SW 1271 (cell line): ENCODE results near the gene DDX20.

Source experiments
- DNase-seq, 2 experiments: peaks; one replicate each; lab custom pipeline; 2025; lab: John Stamatoyannopoulos, UW

The DDX20 gene

GRCh38 chr1:111755331-111756123 lies at the start of gene DDX20:
Gene DDX20, plus strand, starts transcription at chr1:111755901. Its CDS starts 24 bp downstream, at chr1:111755925.
- DNase-seq, result peak; percentile 78 to 88

GRCh38 chr1:111706921-111707320 lies 48.8 kb upstream of the DDX20 start:
- DNase-seq, result no peak

GRCh38 chr1:111707906-111708305 lies 47.8 kb upstream of the DDX20 start:
- DNase-seq, result no peak

- DNase-seq, result no peak
Measured at GRCh38 chr1:111709986-111710385, 45.7 kb upstream of the DDX20 start.

GRCh38 chr1:111716333-111716732 lies 39.4 kb upstream of the DDX20 start:
- no peak for DNase-seq

GRCh38 chr1:111717450-111717849 lies 38.3 kb upstream of the DDX20 start:
- no peak for DNase-seq

- no peak for DNase-seq
Measured at GRCh38 chr1:111719135-111719534, 36.6 kb upstream of the DDX20 start.

- DNase-seq, result no peak
Measured at GRCh38 chr1:111719674-111720132, 36.0 kb upstream of the DDX20 start.

- DNase-seq, result no peak
Measured at GRCh38 chr1:111720274-111720976, 35.3 kb upstream of the DDX20 start.

GRCh38 chr1:111720977-111721786 lies 34.5 kb upstream of the DDX20 start:
- DNase-seq, result no peak

GRCh38 chr1:111723091-111723806 lies 32.5 kb upstream of the DDX20 start:
- DNase-seq, result no peak

- DNase-seq, result no peak
Measured at GRCh38 chr1:111723871-111724270, 31.8 kb upstream of the DDX20 start.

- no peak for DNase-seq
Measured at GRCh38 chr1:111725192-111725591, 30.5 kb upstream of the DDX20 start.

GRCh38 chr1:111727056-111727455 lies 28.6 kb upstream of the DDX20 start:
- no peak for DNase-seq

GRCh38 chr1:111729271-111729921 lies 26.3 kb upstream of the DDX20 start:
- DNase-seq, result no peak

GRCh38 chr1:111729946-111730681 lies 25.6 kb upstream of the DDX20 start:
- DNase-seq, result no peak

GRCh38 chr1:111730706-111731105 lies 25.0 kb upstream of the DDX20 start:
- DNase-seq, result no peak

- no peak for DNase-seq
Measured at GRCh38 chr1:111731956-111732355, 23.7 kb upstream of the DDX20 start.

GRCh38 chr1:111732718-111733117 lies 23.0 kb upstream of the DDX20 start:
- DNase-seq, result no peak

- DNase-seq, result no peak
Measured at GRCh38 chr1:111733183-111733991, 22.3 kb upstream of the DDX20 start.
